ENCODE data around the gene DNAH1. TPM values are rescaled to one million over a fixed set of nuclear protein-coding genes. Genes with fewer than 3 reads are reported as not detected.

DNAH1 gene
- total RNA-seq, 1 experiment from 2014 or later, result 0.52 TPM

GRCh38 chr3:52403271-52403841, 87.2 kb downstream of the DNAH1 start:
- DNase-seq (ENCODE audit: low read depth), result no peak

DNA sequence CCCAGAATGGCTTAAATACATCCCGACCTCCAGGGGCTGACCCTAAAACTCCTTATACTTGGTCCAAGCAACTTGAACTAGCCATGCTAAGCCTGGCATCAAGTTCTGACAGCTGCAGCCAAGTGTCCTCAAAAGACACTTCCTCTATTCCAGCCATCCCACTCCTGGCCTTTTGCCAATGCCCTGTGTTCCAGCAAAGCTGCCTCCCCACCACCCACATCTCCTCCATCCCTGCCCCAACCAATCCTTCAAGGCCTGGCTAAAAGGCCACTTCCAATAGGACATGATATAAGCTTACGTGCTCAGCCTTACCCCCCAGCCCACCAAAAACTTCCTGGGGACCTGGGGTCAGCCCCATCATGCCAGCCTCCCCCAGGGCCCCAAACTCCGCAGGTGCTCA, 87.8 kb downstream of the DNAH1 start:
- no peak for DNase-seq (ENCODE audit: low read depth)

- no peak for DNase-seq (ENCODE audit: low read depth)
Observed at GRCh38 chr3:52404391-52404790, 88.3 kb downstream of the DNAH1 start.

DNA sequence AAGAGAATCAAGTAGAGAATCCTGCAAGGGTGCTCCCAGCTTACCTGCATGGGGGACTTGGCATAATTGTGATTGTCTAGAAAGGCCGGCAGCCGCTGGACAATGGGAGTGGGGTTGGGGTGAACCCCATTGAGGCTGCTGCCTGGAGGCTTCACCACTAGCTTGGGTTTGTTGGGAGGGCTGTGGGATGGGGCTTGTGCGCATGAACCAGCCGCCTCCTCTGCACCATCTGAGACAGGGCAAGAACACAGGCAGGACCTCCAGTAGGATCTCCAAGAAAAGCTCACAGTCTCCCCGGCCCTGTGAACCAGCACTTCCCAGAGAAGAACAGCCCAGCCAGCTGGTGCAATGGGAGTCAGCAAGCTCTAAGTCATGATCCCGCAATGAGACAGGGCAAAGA, 88.9 kb downstream of the DNAH1 start:
- DNase-seq (ENCODE audit: low read depth), result no peak

DNA sequence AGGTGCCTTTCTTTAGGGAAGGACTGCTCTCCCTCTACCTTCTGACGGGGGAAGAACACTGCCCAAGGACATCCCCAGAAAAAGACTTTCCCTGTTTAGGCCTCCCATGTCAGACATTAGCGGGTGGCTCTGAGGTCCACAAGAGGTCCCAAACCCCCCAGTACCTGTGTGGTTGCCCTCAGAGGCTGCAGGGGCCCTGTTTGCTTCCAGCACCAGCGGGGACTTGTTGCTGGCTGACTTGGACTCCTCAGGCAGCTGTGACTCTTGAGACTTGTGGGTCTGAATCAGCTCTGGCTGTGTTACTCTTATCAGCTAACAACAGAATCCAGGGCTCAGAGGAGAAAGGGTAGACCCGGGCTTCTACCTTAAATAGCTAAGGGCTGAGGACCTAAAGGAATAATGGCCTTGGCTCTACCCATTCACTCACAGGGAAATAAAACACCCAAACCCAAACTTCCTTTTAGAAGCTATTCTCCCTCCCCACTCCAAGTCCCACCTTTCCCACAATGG, 89.5 kb downstream of the DNAH1 start:
- no peak for DNase-seq (ENCODE audit: low read depth)

DNA sequence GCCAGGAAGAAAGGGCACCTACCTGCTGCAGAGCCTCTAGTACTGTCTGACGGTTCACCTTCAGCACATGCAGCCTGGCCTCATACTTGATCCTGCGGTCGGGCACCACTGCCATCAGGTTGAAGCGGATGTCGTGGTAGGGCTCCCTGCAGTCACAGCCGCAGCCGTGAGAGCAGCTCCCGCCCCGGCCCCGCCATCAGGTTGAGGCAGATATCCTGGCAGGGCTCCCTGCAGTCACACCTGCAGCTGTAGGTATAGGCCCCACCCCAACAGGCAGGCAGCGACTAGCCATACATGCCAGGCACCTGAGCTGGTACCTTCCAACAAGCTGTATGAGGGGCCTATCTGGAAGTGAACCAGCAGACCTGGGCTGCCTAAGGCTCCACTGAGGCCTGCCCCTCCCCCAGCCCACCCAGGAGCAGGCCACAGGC, 90.1 kb downstream of the DNAH1 start:
- no peak for DNase-seq (ENCODE audit: low read depth)

DNA sequence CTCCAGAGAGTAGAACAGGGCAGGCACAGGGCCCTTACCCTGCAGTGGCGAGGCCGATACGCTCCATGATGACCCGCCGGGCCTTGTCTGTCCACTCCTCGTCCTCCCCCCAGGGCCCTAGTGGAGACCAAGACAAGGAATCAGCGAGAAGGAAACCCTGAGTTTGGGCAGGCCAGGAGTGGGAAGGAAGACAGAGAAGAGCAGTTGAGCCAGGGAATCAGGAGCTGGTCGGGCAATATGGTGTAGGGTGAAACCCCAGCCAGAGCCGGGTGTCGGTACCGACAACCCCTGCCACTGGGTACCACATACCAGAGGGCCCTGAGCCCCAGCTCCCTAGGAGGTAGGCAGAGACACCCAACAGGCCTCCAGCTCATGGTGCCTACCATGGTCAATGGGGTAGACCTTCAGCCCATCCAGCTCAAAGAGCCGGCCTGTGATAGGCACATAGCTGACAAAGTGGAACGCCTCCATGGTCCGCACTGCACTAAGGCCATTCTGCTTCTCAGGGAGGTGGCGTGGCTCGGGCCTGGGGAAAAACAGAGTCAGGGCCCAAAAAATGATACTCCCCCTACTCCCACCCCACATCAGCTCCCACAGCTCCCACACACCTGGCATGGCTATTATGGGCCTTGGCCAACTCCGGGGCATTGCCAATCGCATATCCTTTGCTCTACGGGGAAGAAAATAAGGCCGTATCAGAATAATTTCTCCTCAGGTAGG, 90.8 kb downstream of the DNAH1 start:
- no peak for DNase-seq (ENCODE audit: low read depth)

DNA sequence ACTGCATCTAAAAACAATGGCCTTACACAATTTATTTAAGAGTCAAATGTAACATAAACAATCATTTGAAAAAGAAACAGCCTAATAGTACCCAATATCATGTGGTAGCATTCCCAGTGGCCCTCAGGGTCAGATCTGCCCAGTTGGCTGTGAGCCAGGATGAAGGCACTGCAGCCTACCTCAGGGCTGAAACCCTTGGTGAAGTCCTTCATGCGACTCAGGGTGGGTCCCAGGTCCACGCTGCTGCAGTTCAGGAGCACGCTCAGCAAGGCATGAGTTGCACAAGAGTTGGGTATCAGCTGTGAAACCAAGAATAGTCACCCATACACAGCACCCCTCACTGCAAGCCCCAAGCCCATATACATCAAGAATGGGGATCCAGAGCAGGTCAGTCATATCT, 91.7 kb downstream of the DNAH1 start:
- DNase-seq (ENCODE audit: low read depth), result no peak

GRCh38 chr3:52408466-52408865, 92.3 kb downstream of the DNAH1 start:
- no peak for DNase-seq (ENCODE audit: low read depth)

DNA sequence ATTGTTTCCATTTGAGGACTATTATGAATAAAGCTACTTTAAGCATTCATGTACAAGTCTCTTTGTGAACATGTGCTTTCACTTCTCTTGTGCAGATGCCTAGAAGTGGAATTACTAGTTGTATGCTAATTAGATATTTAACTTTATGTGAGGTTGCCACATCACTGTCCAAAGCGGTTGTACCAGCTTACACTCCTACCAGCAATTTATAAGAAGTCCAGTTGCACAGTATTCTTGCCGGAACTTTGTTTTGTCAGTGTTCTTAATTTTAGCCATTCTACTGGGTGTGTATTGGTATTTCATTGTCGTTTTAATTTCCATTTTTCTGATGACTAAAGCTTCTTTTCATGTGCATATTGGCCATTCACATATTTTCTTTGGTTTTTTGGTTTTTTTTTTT, 99.7 kb downstream of the DNAH1 start:
- DNase-seq (ENCODE audit: low read depth), result no peak

DNA sequence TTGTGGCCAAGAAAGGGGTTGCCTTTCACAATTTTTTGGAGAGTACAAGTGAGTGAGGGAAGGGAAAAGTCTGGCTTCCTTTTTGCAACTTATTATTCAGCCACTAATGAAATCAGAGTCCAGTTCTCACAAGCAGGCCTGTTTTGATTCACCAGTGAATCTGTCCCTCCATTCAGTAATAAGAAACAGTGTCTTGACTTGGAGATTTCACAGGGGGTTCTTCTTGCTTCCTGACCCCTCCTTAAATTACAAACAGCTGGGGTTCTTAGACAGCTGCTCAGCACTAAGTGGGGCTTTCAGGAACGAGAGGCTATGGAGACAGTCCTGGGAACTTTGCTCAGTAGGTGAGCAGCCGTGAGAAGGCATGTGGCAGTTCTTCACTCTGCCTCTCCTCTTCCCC, 104.3 kb downstream of the DNAH1 start:
- no peak for DNase-seq (ENCODE audit: low read depth)

GRCh38 chr3:52422669-52423068, 106.5 kb downstream of the DNAH1 start:
- DNase-seq (ENCODE audit: low read depth), result no peak

DNA sequence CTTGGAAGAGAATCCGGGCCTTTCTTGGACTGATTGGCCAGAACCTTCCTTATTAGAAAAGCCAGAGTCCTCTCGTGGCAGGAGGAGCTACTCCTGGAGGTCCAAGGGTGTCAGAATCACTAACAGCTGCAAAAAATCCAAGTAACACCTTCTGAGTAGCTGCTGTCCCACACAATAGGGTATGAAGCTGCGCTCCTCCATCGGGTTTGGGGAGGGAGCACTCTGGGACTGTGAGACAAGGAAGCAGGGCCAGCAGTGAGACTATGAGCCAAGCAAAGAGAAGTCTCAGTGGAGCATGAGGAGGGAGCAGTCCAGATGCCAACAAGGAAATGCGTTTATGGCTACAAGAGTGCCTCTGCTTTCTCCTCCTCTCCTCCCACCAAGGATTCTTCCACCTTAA, 107.1 kb downstream of the DNAH1 start:
- DNase-seq (ENCODE audit: low read depth), result no peak

DNA sequence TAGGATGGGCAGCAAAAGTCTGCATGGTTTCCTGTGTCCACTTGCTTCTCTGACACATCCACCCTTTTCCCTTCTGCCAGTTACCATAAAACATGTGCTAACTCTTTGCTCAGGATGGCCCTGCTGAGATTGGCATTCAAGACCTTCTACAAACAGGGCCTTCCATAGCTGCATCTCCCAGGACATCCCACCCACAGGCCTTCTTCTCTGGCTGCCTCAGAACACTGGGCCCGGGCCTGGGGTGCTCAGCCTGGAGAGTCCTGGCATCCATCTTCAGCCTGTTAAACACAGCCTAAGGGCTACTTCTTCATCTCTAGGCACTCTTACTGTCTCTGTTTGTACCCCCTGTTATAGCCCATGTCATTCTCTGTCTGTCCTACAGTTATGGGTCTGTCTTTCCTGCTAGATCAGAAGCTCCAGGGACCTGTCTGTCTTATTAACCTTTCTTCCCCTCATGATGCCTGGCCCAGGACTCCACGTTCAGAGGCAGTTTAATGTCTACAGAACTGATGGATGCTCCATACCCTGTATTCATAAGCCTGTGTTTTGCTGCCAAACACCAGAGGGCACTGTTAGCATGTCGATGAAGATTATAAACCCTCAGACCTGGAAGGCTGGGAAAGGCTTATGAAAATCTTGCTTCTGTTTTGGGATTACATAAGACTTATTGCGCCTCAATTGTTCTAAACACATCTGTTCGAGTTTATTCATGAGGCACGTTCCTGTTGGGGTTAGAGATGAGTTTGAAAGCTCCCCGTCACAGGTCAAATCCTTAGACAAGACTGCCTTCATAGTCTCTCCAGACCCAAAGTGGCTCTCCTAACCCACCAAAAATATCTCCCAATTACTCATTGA, 112.3 kb downstream of the DNAH1 start:
- peak; percentile 63 for DNase-seq (ENCODE audit: low read depth)

GRCh38 chr3:52429031-52429430, 112.9 kb downstream of the DNAH1 start:
- no peak for DNase-seq (ENCODE audit: low read depth)

DNA sequence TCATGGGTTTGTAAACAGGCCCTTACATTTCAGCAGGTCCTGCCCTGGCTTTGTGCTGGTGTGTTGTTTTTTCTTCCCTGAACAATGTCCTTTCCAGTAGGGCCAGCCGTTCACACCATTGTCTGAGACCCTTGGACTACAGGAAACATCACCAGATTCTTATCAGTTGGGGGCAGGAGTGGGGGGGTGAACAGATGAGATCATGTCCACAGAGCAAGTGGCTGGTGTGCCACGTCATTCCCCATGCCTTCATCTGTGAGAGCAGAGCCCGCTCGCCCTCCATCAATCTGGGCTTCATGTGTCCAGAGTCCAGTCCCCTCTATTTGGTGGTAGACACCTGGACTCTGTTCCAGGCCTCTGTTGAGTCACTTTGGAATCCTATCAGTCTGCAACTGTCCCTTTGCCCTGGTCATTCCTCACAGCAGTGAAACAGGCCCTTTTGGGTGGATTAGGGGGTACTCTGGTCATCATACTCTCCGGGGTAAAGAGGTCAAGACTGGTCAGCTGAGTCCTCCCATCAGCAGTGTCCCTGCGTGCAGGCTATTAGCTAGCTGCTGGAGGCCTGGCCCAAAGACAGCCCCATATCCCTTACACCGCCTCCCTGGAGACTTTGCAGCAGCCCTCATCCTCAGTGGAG, 113.8 kb downstream of the DNAH1 start:
- DNase-seq (ENCODE audit: low read depth), result no peak

- DNase-seq (ENCODE audit: low read depth), result no peak
Observed at GRCh38 chr3:52430416-52430810, 114.3 kb downstream of the DNAH1 start.

GRCh38 chr3:52431459-52432223, 115.5 kb downstream of the DNAH1 start:
- DNase-seq (ENCODE audit: low read depth), result no peak

DNA sequence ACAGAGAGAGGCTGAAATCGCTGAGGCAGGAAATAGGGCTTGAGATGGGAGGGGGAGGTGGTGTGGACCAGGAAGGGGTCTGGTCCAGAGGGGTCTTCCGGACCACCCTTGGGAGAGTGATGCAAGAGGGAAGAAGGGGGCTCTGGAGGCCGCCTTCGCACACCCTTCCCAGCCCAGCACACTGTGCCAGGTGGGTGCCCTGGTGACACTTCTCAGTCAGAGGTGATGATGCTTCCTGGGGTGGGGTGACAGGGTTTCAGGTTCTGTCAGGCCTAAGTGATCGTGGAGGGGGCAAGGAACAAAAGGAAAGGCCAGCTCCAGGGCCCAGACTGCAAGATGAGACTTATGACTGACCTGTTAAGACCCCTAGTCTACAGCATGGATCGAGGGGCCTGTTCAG, 116.1 kb downstream of the DNAH1 start:
- no peak for DNase-seq (ENCODE audit: low read depth)

DNA sequence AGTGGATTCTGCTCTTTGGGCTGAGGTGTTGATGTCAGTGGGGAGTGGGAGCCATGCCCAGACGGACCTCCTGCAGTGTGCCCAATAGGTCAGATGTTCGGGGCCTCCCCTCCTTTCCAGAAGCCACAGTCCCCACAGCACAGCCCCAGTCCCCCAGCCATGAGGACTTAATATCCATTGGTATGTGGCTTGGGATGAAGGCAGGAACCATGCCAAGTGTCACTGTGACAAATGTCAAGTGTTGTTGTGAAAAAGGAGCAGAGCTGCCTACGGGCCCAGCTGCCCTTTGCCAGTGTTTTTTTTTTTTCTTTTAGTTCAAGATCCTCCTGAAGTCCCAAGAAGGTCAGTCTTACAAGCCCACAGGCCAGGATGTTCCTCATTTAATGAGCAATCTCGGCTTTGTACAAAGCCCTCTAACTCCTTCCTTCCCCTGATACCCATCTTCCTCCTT, 116.6 kb downstream of the DNAH1 start:
- no peak for DNase-seq (ENCODE audit: low read depth)

- DNase-seq (ENCODE audit: low read depth), result no peak
Observed at GRCh38 chr3:52433328-52433995, 117.3 kb downstream of the DNAH1 start.

Measured in M059J (cell line).